Activated naive CD8-positive, alpha-beta T cell treated with anti-CD3 and anti-CD28 coated beads, Interleukin-2, amount 10 ng/mL, durations not matched to agents 7 days and 5 days (primary cell): Measurements from ENCODE around the gene ESD. TPM values are rescaled to one million over a fixed set of nuclear protein-coding genes. Genes with fewer than 3 reads are reported as not detected.

Source experiments
- ATAC-seq: fragments of 150-1000 bp; cut with Tn5 transposase; one replicate; pipeline ENCODE4 v1.10.0; 2021; ENCODE audit warnings: low read depth, moderate library complexity
- POLR2A ChIA-PET: fragments of 350-600 bp; sonication (Branson Sonifier 250); formaldehyde crosslinking; loops from one replicate; lab custom pipeline; 2021; ENCODE audit warnings: antibody characterized with exemption; lab: Charles Lee
- DNase-seq: peaks from one replicate; pipeline ENCODE4 v3.0.0; 2021
- H3K27ac Mint-ChIP-seq: one replicate; pipeline ENCODE4 v1.8.0; 2022; ENCODE audit warnings: mild to moderate bottlenecking, mixed read lengths
- H3K27me3 Mint-ChIP-seq: one replicate; pipeline ENCODE4 v1.8.0; 2022; ENCODE audit warnings: mild to moderate bottlenecking, moderate library complexity, mixed read lengths
- H3K36me3 Mint-ChIP-seq: one replicate; pipeline ENCODE4 v1.8.0; 2021; ENCODE audit warnings: mild to moderate bottlenecking, mixed read lengths
- H3K4me1 Mint-ChIP-seq: one replicate; pipeline ENCODE4 v1.8.0; 2021; ENCODE audit warnings: mixed read lengths
- H3K4me3 Mint-ChIP-seq: one replicate; pipeline ENCODE4 v1.8.0; 2022; ENCODE audit warnings: mild to moderate bottlenecking, moderate library complexity, mixed read lengths
- H3K9me3 Mint-ChIP-seq: one replicate; pipeline ENCODE4 v1.8.0; 2021; ENCODE audit warnings: mixed read lengths
- total RNA-seq, 2 experiments: library from RNA; stranded (reverse); gene quantifications; one replicate each; pipeline ENCODE4 v1.2.3, GENCODE V29; 2021

The ESD gene
- total RNA-seq, 2 experiments from 2014 or later, result 84.7 to 96.9 TPM

- ATAC-seq, result peak; percentile 78
- Mint-ChIP-seq H3K4me3 (peak overlapping the region; percentile 12), H3K27me3 (no peaks in the 10 kb centered on the region), H3K27ac (peak overlapping the region; percentile 32), H3K9me3 (no peaks in the 10 kb centered on the region), H3K4me1 (peaks cover 27% of the 10 kb centered on the region), H3K36me3 (peaks cover 45% of the 10 kb centered on the region)
- POLR2A ChIA-PET, result no interaction called here
- peak; percentile 50 for DNase-seq
These were observed 70.6 kb downstream of the ESD start for GRCh38 chr13:46726347-46726746.

Other genes starting within 250 kb of the ESD start
- gene LRCH1, start 244.0 kb downstream of the ESD start, total RNA-seq, result 10 to 100 TPM; 18.5 to 18.9 TPM
- not detected for gene HTR2A, start 99.9 kb upstream of the ESD start, total RNA-seq